HUES64 (cell line): ENCODE data around the gene DDX17.

Experiments
- H3K27ac ChIP-seq: 2 replicates; pipeline ENCODE4 v1.7.0; 2013; ENCODE audit warnings: low read depth, low read length, inconsistent platforms
- H3K27me3 ChIP-seq: 2 replicates; pipeline ENCODE4 v1.6.1; 2013; ENCODE audit warnings: mild to moderate bottlenecking, low read length; ENCODE audit not compliant: insufficient read depth
- H3K36me3 ChIP-seq: 2 replicates; pipeline ENCODE4 v1.6.1; 2013; ENCODE audit warnings: mild to moderate bottlenecking, low read length; ENCODE audit not compliant: insufficient read depth
- H3K4me1 ChIP-seq: 2 replicates; pipeline ENCODE4 v1.6.1; 2013; ENCODE audit warnings: mild to moderate bottlenecking, low read length, moderate library complexity; ENCODE audit not compliant: insufficient read depth
- H3K4me3 ChIP-seq: 2 replicates; pipeline ENCODE4 v1.5.1; 2013; ENCODE audit warnings: mild to moderate bottlenecking, low read length, moderate library complexity
- H3K9ac ChIP-seq: 2 replicates; pipeline ENCODE4 v1.6.1; 2013; ENCODE audit warnings: mild to moderate bottlenecking, low read depth, low read length
- H3K9me3 ChIP-seq: 2 replicates; pipeline ENCODE4 v1.6.1; 2013; ENCODE audit warnings: low read depth, low read length; ENCODE audit not compliant: insufficient read depth
- WGBS: fragments of 150-250, 120-280 bp; methylation state at CpG from one replicate; pipeline ENCODE4 v1.1.7; 2013; ENCODE audit warnings: missing lambda C conversion rate; 5-methylcytosine and 5-hydroxymethylcytosine counted together

The DDX17 gene

DNA sequence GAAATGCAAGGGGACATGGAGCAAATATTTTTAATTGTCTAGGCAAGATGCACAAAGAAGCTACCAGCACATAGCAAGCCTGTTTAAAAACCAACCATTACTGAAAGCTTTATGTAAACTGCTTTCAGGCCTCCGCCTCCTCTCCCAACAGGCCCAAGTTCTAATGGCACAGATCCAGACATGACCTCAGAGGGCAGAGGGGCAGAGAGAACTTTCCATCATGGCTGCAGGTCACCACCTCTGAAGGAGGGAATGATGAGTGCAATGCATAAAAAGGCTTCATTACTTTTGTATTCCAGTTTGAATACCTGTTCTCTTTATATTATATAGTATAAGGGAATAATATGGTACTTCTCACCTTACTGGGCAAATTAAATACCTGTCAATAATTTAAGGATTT lies 15.2 kb downstream of the DDX17 start:
- WGBS = 88% methylated on average over 1 of the region's 1 CpG
- Histone ChIP-seq H3K4me3 (no peak overlapping the region), H3K9me3 (no peaks in the 10 kb centered on the region), H3K27ac (peak overlapping the region; percentile 6), H3K9ac (no peak overlapping the region), H3K4me1 (peaks cover 23% of the 10 kb centered on the region; the same call in 1 of the 2 replicates), H3K36me3 (peaks cover 97% of the 10 kb centered on the region), H3K27me3 (no peaks in the 10 kb centered on the region)

DNA sequence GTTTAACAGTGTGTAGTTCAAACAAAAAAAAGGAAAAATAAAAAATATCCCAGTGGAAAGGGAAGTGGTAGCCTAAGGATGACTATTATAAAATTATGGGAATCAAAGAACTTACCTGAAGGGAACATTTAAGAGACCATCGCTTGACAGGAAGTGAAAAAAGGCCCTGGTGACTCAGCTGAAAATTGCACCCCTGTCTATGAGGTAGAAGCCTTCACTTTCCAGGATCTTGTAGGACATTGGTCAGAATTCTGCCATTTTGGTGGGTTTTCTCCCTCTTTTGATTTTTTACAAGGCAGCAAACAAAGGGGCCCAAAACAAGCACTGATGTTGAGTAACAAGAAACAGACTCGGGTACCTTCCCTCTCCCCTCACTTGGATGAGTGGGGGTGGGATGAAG lies 15.6 kb downstream of the DDX17 start:
- 97% methylated on average over 2 of the region's 2 CpGs for WGBS
- H3K36me3 ChIP-seq = peaks cover 97% of the 10 kb centered on the region

DNA sequence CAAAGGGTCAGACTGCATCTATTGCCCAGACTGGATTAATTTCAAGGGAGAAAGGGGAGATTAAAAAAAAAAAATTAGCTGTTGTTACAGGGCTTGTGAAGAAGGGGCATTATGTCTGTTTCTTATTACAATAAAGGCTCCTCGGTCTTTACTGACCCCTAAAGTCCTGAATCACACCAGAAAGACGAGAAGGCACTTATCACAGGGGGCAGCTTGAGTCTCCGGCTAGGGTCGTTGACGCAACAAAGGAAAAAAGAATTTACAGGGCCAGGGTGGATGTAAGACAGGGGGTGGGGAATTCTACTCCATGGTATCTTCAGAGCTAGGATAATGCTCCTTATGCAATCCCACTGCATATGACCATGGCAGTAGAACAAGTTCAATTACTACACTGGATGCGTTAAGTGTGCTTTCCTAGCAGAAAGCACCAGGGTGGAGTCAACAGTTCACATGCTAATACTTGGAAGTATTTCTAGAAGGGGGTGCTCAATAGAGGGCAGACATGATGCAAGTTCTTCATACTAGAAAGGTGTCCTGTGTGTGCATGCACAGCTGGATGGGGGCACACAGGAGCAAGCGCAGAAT lies 16.5 kb downstream of the DDX17 start:
- Histone ChIP-seq H3K9ac (no peak overlapping the region), H3K27ac (peak overlapping the region; percentile 6), H3K36me3 (peaks cover 98% of the 10 kb centered on the region), H3K4me1 (peaks cover 23% of the 10 kb centered on the region), H3K9me3 (no peaks in the 10 kb centered on the region), H3K4me3 (no peak overlapping the region), H3K27me3 (no peaks in the 10 kb centered on the region)
- 89% methylated on average over 7 of the region's 7 CpGs for WGBS

More for the DNA sequence above, 15.6 kb downstream of the DDX17 start:
- Histone ChIP-seq H3K9me3 (no peaks in the 10 kb centered on the region), H3K4me1 (peaks cover 23% of the 10 kb centered on the region; the same call in 1 of the 2 replicates), H3K9ac (no peak overlapping the region), H3K27me3 (no peaks in the 10 kb centered on the region), H3K27ac (peak overlapping the region; percentile 6), H3K4me3 (no peak overlapping the region)

DNA sequence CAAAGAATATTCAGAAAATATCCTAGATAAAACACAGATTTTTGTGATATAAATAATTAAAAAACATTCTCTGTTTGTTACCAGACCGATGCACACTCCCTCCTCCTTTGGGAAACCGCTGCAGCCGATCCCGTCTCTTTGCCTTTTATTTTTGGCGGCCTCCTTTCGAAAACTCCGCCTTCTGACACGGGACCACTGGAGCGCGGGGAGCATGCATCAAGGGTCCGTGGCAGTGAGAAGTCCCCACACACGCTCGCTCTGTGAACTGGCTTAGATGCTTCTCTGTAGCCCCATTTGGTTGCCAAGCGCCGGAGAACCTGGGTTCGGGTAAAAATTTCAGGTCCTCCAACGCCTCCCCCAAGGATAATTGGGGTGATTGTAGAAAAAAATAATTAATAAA lies 17.0 kb downstream of the DDX17 start:
- Histone ChIP-seq H3K4me1 (peaks cover 23% of the 10 kb centered on the region), H3K27me3 (no peaks in the 10 kb centered on the region), H3K9ac (no peak overlapping the region), H3K36me3 (peaks cover 98% of the 10 kb centered on the region), H3K9me3 (no peaks in the 10 kb centered on the region), H3K4me3 (no peak overlapping the region), H3K27ac (no peak overlapping the region)
- 96% methylated on average over 16 of the region's 17 CpGs for WGBS

DNA sequence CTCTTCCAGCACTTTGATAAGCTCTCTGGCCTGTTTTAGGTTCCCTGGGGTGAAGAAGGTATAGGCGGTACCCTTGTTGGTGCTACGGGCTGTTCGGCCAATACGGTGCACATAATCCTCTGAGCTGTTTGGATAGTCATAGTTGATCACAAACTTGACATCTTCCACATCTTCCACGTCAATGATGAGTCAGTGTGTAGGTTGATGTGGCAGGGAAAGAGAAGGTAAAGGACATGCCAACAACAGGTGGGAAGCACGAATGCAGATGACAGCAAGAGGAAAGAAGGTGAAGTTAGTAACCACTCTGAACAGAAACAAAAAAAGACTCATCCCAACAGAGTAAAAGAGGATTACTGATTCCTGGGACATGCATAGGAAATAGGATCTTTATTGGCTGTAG lies 18.2 kb downstream of the DDX17 start:
- Histone ChIP-seq H3K9ac (no peak overlapping the region), H3K27ac (no peak overlapping the region), H3K4me3 (no peak overlapping the region), H3K4me1 (peaks cover 20% of the 10 kb centered on the region), H3K27me3 (no peaks in the 10 kb centered on the region), H3K9me3 (no peaks in the 10 kb centered on the region), H3K36me3 (peaks cover 98% of the 10 kb centered on the region)
- WGBS = 96% methylated on average over 6 of the region's 6 CpGs

DNA sequence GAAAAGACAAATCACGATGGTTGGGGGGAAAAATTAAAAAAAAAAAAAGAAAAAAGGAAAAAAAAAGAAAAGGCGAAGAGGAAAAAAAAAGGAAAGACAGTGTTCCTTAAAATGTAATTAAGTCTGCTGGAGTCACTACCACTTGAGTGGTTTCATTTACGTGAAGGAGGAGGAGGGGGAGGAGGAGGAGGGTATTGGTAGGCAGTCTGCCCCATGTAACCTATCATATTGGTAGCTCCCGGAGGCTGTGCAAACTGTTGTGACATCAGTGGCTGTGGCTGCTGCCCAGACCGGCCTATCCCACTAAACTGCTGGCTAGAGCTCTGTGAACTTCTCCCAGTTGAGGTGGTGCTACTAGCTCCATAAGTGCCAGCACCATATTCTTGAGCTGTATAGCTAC lies 20.3 kb downstream of the DDX17 start:
- H3K9ac ChIP-seq = no peak overlapping the region
- H3K4me3 ChIP-seq = no peak overlapping the region
- peaks cover 98% of the 10 kb centered on the region for H3K36me3 ChIP-seq
- no peak overlapping the region for H3K27ac ChIP-seq
- peaks cover 12% of the 10 kb centered on the region for H3K4me1 ChIP-seq
- H3K27me3 ChIP-seq = no peaks in the 10 kb centered on the region
- no peaks in the 10 kb centered on the region for H3K9me3 ChIP-seq
- WGBS = 91% methylated on average over 5 of the region's 5 CpGs

DNA sequence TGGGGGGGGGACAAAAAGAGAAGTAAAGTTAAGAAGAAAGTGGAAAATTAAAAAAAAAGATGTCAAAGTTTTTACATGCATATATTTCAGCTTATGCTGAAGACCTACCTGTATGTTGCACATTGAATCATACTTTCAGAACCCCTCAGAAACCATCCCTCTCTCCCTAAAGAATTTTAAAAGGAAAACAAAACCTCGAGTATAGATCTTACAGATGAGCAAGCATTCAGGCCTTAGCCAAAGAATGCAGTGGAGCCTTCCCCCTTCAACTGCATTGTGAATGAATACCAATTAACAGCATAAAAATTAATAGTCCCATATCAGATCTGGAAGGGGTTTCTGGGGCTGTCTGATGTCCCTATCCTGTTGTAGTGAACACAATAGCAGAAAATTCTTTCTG lies 21.9 kb downstream of the DDX17 start:
- no peak overlapping the region for H3K4me3 ChIP-seq
- H3K9ac ChIP-seq = no peak overlapping the region
- H3K36me3 ChIP-seq = peaks cover 92% of the 10 kb centered on the region
- H3K9me3 ChIP-seq = no peaks in the 10 kb centered on the region
- no peak overlapping the region for H3K27ac ChIP-seq
- 96% methylated on average over 1 of the region's 1 CpG for WGBS
- H3K4me1 ChIP-seq = no peaks in the 10 kb centered on the region; the same call in 1 of the 2 replicates
- no peaks in the 10 kb centered on the region for H3K27me3 ChIP-seq

DNA sequence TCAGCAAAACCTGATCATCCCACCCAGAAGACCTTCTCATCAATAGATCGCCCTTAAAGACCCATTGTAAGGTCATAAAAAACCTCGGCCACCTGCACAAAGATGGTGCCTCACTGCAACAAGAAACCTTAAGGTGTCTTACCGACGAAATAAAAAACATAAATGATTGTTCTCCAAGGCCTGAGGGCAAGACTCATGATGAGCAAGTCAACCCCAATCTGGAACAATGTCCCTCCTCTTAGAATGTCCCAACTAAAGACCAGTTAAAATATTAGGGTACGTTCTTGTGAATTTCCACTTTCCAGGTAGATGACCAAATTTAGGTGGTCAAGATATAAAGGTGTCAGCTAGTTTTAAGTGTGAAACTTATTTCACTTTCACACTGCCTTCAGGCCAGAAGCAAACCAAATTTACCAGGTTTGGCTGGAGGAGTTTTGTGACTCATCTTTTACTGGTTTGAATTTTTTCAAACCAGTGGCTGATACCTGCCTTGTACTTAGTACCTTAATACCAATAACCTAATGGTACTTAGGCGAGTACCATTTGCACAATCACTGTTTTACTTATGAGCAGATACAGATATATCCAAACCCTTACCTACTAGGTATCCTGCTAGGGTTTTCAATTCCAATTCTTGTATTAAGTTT lies 23.3 kb downstream of the DDX17 start:
- Histone ChIP-seq H3K9me3 (no peaks in the 10 kb centered on the region), H3K4me3 (no peak overlapping the region), H3K9ac (no peak overlapping the region), H3K27ac (no peak overlapping the region), H3K4me1 (no peaks in the 10 kb centered on the region; the same call in 1 of the 2 replicates), H3K27me3 (no peaks in the 10 kb centered on the region), H3K36me3 (peaks cover 80% of the 10 kb centered on the region)
- 94% methylated on average over 6 of the region's 6 CpGs for WGBS

DNA sequence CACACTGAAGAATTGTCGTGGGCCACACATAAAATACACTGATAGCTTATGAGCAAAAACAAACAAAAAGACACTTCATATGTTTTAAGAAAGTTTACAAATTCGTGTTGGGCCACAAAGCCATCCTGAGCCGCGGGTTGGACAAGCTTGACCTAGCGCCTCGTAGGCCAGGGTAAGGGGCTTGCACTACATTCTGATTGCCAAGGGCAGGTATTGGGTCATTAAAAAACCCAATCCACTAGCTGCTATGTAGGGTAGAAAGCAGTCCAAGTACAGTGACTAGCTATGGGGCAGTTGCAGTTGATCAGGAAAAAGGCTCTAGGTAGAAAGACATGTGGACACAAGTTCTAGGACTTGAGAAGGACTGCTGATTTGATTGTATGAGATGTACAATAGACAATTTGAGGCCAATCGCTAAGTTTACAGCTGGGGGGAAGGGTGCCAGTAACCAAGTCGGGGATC lies 24.2 kb downstream of the DDX17 start:
- Histone ChIP-seq H3K27me3 (no peaks in the 10 kb centered on the region), H3K27ac (no peak overlapping the region), H3K9me3 (no peaks in the 10 kb centered on the region), H3K9ac (no peak overlapping the region), H3K4me3 (no peak overlapping the region), H3K4me1 (no peaks in the 10 kb centered on the region; the same call in 1 of the 2 replicates), H3K36me3 (peaks cover 73% of the 10 kb centered on the region)
- WGBS = 95% methylated on average over 8 of the region's 8 CpGs

DNA sequence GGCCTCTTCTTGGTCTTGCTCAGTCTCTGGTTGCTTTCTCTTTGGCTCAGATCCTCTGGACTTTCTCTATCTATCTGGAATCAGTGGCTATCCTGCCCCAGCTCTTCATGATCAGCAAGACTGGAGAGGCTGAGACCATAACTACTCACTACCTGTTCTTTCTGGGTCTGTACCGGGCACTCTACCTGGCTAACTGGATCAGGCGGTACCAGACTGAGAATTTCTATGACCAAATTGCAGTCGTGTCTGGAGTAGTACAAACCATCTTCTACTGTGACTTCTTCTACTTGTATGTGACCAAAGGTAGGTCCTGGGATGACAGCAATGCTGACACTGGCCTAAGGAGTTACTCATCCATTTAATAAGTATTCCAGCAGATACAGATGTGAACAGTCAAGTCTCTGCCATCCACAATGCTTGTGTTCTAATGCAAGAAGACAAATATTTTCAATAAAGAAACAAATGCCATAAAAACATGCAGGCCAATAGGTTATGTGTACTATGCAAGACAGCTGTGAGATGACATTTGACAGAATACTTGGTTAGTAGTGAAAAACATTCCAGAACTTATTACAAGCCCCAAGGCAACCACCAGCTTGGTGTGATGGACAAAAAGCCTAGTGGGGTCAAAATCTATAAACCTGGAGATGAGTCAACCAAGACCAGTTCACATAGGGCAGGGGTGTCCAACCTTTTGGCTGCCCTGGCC lies 24.8 kb downstream of the DDX17 start:
- no peaks in the 10 kb centered on the region for H3K9me3 ChIP-seq
- H3K27ac ChIP-seq = no peak overlapping the region
- H3K4me1 ChIP-seq = no peaks in the 10 kb centered on the region; the same call in 1 of the 2 replicates
- peaks cover 67% of the 10 kb centered on the region for H3K36me3 ChIP-seq
- no peak overlapping the region for H3K9ac ChIP-seq
- H3K4me3 ChIP-seq = no peak overlapping the region
- 89% methylated on average over 3 of the region's 3 CpGs for WGBS
- no peaks in the 10 kb centered on the region for H3K27me3 ChIP-seq

DNA sequence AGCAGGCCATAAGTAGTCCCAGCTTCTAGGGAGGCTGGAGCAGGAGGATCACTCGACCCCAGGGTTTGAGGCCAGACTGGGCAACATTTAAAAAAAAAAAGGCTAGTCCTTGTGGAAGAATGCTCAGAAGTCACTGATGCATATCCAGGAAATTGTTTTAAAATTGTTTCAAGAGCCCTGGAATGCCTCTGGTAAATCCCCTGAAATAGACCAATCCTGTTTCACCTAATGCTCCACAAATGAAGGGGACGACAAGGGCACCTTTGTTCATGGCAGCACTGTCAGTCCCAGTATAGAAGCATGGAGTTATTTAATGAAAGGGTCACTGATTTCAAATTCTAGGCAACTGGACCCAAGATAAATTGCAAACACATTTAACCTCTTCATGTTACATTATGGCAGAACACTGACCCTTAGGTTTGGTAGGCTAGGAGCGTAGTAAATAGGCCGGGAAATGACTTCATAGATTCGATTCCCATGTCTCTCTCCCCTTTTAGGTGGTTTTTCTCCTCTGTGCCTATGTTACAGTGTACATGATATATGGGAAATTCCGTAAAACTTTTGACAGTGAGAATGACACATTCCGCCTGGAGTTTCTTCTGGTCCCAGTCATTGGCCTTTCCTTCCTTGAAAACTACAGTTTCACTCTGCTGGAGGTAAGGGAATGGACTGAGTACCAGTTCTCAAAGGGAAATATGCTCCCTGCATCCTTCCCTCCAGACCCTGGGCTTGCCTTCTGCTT lies 26.8 kb downstream of the DDX17 start:
- Histone ChIP-seq H3K4me3 (no peak overlapping the region), H3K9me3 (no peaks in the 10 kb centered on the region), H3K27ac (no peak overlapping the region)

More for the DNA sequence above, 26.8 kb downstream of the DDX17 start:
- 82% methylated on average over 7 of the region's 7 CpGs for WGBS
- Histone ChIP-seq H3K36me3 (peaks cover 46% of the 10 kb centered on the region), H3K9ac (no peak overlapping the region), H3K27me3 (no peaks in the 10 kb centered on the region), H3K4me1 (no peaks in the 10 kb centered on the region)
